NCI-H1930 (cell line): ENCODE measurements around the gene MAP3K12.
A peak's percentile ranks its signal among the peaks of the same experiment; 100 is the strongest.
"Not testable (repeated sequence)": the region's sequence is repeated elsewhere in the genome, so short reads cannot be mapped to it uniquely, and the experiment has no call there.

Experiments used
- DNase-seq, 2 experiments: peaks; one replicate each; lab custom pipeline; 2025; lab: John Stamatoyannopoulos, UW

The MAP3K12 gene

DNA sequence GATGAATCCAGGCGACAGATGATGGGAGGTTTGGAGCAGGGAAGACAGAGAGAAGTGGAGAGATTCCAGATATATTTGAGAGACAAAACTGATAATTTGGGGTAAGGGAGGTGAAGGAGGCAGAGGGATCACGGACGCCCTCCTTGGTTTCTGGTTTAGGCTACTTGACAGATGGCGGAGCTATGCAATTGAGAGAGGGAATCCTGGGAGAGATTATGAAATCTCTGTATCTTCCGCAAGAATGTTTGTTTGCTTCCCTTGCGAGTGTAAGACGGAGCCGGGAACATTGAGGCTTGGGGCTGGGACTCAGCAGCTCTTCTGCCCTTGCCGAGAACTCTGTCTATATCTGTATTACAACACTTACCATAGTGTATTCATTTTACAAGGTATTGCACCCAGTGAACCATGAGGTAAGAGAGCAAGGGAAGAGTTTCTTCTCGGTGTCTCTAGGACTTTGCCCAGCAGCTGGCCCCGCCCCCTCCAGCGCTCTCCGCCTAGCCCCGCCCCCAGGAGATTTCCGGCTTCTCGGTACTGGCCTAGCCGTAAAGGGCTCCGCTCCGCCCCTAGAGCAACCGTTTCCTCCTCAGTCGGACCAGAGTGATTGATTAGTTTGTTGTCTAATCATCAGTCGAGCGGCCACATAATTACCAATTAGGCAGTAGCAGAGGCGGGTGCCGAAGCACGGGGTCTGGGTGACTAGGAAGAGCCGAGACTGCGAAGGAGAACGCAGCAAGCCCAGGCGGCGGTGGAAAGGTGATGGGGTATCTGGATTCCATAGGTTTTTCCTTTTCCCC lies 58.0 kb downstream of the MAP3K12 start, which contains the start of gene PRR13:
PRR13 (plus strand) TSS at position 695 of the 794 bp plus-strand sequence. CDS start 981 bp downstream, outside the sequence.
- DNase-seq, result peak; percentile 96 to 97

DNA sequence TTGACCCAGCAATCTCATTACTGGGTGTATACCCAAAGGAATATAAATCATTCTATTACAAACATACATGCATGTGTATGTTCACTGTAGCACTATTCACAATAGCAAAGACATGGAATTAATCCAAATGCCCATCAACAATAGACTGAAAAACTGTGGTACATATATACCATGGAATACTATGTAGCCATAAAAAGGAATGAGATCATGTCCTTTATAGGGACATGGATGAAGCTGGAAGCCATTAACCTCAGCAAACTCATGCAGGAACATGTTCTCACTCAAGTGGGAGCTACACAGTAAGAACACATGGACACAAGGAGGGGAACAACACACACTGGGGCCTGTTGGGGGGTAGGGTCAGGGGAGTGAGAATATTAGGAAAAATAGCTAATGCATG lies 59.7 kb downstream of the MAP3K12 start:
- not testable (repeated sequence) for DNase-seq

DNA sequence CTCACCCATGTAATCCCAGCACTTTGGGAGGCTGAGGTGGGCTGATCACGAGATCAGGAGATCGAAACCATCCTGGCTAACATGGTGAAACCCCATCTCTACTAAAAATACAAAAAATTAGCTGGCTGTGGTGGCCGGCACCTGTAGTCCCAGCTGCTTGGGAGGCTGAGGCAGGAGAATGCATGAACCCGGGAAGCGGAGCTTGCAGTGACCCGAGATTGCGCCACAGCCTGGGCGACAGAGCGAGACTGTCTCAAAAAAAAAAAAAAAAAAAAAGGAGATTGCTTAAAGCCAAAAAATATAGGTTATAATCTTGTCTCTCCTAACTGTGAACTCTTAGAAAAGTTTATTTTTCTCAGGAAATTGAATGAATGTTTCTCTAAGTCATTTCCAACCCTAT lies 63.9 kb downstream of the MAP3K12 start:
- not testable (repeated sequence) for DNase-seq

DNA sequence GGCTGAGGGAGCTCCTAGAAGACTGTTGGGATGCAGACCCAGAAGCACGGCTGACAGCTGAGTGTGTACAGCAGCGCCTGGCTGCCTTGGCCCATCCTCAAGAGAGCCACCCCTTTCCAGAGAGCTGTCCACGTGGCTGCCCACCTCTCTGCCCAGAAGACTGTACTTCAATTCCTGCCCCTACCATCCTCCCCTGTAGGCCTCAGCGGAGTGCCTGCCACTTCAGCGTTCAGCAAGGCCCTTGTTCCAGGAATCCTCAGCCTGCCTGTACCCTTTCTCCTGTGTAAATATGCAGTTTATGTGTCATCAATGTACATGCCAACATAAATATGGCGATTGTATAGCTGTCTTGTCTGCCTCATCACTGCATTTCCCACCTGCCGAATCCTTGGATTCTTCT lies 68.1 kb downstream of the MAP3K12 start:
- no peak for DNase-seq

DNA sequence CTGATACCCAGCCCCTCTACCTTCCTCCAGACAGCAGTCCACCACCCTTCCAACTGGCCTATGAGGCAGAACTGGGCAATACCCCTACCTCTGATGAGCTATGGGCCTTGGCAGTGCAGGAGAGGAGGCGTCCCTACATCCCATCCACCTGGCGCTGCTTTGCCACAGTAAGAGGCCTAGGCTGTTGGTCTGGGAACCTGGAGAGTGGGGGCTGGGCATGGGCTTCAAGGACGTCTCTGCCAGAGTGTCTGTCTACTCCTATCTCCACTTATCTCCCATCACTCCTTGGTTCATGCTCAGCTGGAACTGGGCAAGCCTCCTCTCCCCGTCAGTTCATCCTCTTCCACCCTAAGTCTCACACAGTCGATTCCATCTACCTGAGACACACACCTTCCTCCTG lies 69.1 kb downstream of the MAP3K12 start:
- DNase-seq, result no peak
